H1 (cell line): ENCODE results near the gene TMEM59L. TPM values are rescaled to one million over a fixed set of nuclear protein-coding genes. Genes with fewer than 3 reads are reported as not detected.

Experiments used
- CTCF ChIA-PET: fragments of 300-600 bp; sonication (Branson Sonifier 250); formaldehyde crosslinking; loops from one replicate; lab custom pipeline; 2021; ENCODE audit not compliant: partially characterized antibody; lab: Charles Lee
- POLR2A ChIA-PET: fragments of 300-600 bp; sonication (Branson Sonifier 250); formaldehyde crosslinking; loops from one replicate; lab custom pipeline; 2021; ENCODE audit warnings: inconsistent platforms; ENCODE audit not compliant: partially characterized antibody; lab: Charles Lee
- DNase-seq, 2 experiments: peaks; one replicate each; pipeline versions ENCODE4 v3.0.0 to v3.0.0-alpha.2; 2010 to 2022; ENCODE audit warnings: low spot score in 2 of 2, low read depth in 1 of 2, mixed read lengths in 1 of 2
- FAIRE-seq: peaks from 2 replicates; lab custom pipeline; 2011; peaks lifted over from hg19 to GRCh38; lab: Jason Lieb, UNC
- H2AFZ ChIP-seq: 2 replicates; pipeline ENCODE4 v1.8.1; 2012; ENCODE audit warnings: low read length, inconsistent platforms
- H2AK5ac ChIP-seq: 2 replicates; pipeline ENCODE4 v1.6.1; 2013; ENCODE audit warnings: low read depth, low read length
- H2BK120ac ChIP-seq: replicated peaks from 2 replicates; pipeline ENCODE3; 2013; ENCODE audit warnings: low read depth, low read length, inconsistent platforms
- H2BK12ac ChIP-seq: 2 replicates; pipeline ENCODE4 v1.6.1; 2013; ENCODE audit warnings: low read depth, low read length
- H2BK15ac ChIP-seq: 2 replicates; pipeline ENCODE4 v1.6.1; 2013; ENCODE audit warnings: low read length
- H2BK20ac ChIP-seq: 2 replicates; pipeline ENCODE4 v1.6.1; 2013; ENCODE audit warnings: low read length
- H2BK5ac ChIP-seq: 2 replicates; pipeline ENCODE4 v1.6.1; 2013; ENCODE audit warnings: low read depth, low read length
- H3K14ac ChIP-seq: 2 replicates; pipeline ENCODE4 v1.6.1; 2013; ENCODE audit warnings: inconsistent platforms; ENCODE audit not compliant: insufficient read length
- H3K18ac ChIP-seq: 2 replicates; pipeline ENCODE4 v1.6.1; 2013; ENCODE audit warnings: low read length; ENCODE audit errors: extremely low read depth
- H3K23ac ChIP-seq: 2 replicates; pipeline ENCODE4 v1.6.1; 2013; ENCODE audit warnings: inconsistent platforms; ENCODE audit not compliant: insufficient read length
- H3K23me2 ChIP-seq: 2 replicates; pipeline ENCODE4 v1.6.1; 2013; ENCODE audit warnings: low read depth, low read length
- H3K27ac ChIP-seq: 2 replicates; pipeline ENCODE4 v1.6.1; 2011; ENCODE audit warnings: low read depth, low read length, inconsistent platforms
- H3K27me3 ChIP-seq, 4 experiments: replicated peaks in 1 of 4; 1 replicate in 1 of 4; 2 replicates in 3 of 4; pipeline versions ENCODE4 v1.6.1 to v1.8.1; 2011 to 2013; ENCODE audit warnings: low read length in 3 of 4, mild to moderate bottlenecking in 3 of 4, inconsistent platforms in 2 of 4, mixed read lengths in 2 of 4, moderate library complexity in 1 of 4; ENCODE audit not compliant: control insufficient read depth in 3 of 4, insufficient read depth in 3 of 4; ENCODE audit errors: extremely low read depth in 1 of 4
- H3K36me3 ChIP-seq, 4 experiments: 2 replicates each; pipeline versions ENCODE4 v1.6.1 to v1.8.1; 2011 to 2013; ENCODE audit warnings: mild to moderate bottlenecking in 4 of 4, low read length in 3 of 4, moderate library complexity in 2 of 4, control low read depth in 1 of 4, inconsistent platforms in 1 of 4; ENCODE audit not compliant: insufficient read depth in 4 of 4, control insufficient read depth in 2 of 4
- H3K4ac ChIP-seq: replicated peaks from 2 replicates; pipeline ENCODE3; 2013; ENCODE audit warnings: low read length, low read depth, mixed read lengths, inconsistent platforms; ENCODE audit not compliant: insufficient read length
- H3K4me1 ChIP-seq, 4 experiments: replicated peaks in 1 of 4; 1 replicate in 1 of 4; 2 replicates in 3 of 4; pipeline versions ENCODE4 v1.6.1 to v1.8.1; 2011 to 2013; ENCODE audit warnings: low read length in 3 of 4, inconsistent platforms in 2 of 4, mixed read lengths in 1 of 4; ENCODE audit not compliant: insufficient read depth in 4 of 4, control insufficient read depth in 3 of 4
- H3K4me2 ChIP-seq, 2 experiments: 2 replicates each; pipeline versions ENCODE4 v1.6.1 to v1.8.1; 2011 to 2013; ENCODE audit warnings: low read depth in 2 of 2, low read length in 2 of 2, control low read depth in 1 of 2, inconsistent platforms in 1 of 2, mild to moderate bottlenecking in 1 of 2; ENCODE audit not compliant: insufficient read depth in 1 of 2
- H3K4me3 ChIP-seq, 4 experiments: fragments of 200-600, 300-600 bp in 1 of 4; sonication (generic), shearing (Covaris generic), sonication (Bioruptor Twin) in 1 of 4; 2 replicates each; pipeline versions ENCODE4 v1.5.1 to v1.8.1; 2011 to 2016; ENCODE audit warnings: low read length in 4 of 4, low read depth in 3 of 4, control low read depth in 2 of 4, inconsistent platforms in 2 of 4, mild to moderate bottlenecking in 2 of 4, mixed read lengths in 1 of 4, moderate library complexity in 1 of 4; ENCODE audit not compliant: insufficient read depth in 2 of 4; ENCODE audit errors: extremely low read depth in 1 of 4
- H3K56ac ChIP-seq: replicated peaks from 2 replicates; pipeline ENCODE3; 2013; ENCODE audit warnings: low read depth, mild to moderate bottlenecking, mixed read lengths, low read length, inconsistent platforms; ENCODE audit not compliant: insufficient read length
- H3K79me1 ChIP-seq: 2 replicates; pipeline ENCODE4 v1.6.1; 2013; ENCODE audit warnings: low read depth, low read length, control low read depth
- H3K79me2 ChIP-seq, 2 experiments: 2 replicates each; pipeline versions ENCODE4 v1.6.1 to v1.8.1; 2012 to 2013; ENCODE audit warnings: low read length in 2 of 2, mild to moderate bottlenecking in 2 of 2, inconsistent platforms in 1 of 2; ENCODE audit not compliant: insufficient read depth in 2 of 2, control insufficient read depth in 1 of 2
- H3K9ac ChIP-seq, 4 experiments: replicated peaks in 1 of 4; 1 replicate in 1 of 4; 2 replicates in 3 of 4; pipeline versions ENCODE4 v1.6.1 to v1.8.1; 2011 to 2013; ENCODE audit warnings: low read depth in 3 of 4, low read length in 3 of 4, control low read depth in 2 of 4, mild to moderate bottlenecking in 2 of 4, moderate library complexity in 2 of 4, inconsistent platforms in 1 of 4; ENCODE audit errors: extremely low read depth in 1 of 4
- H3K9me3 ChIP-seq, 2 experiments: 2 replicates each; pipeline versions ENCODE4 v1.6.1 to v1.8.1; 2012 to 2013; ENCODE audit warnings: mild to moderate bottlenecking in 2 of 2, moderate library complexity in 2 of 2, control low read depth in 1 of 2, inconsistent platforms in 1 of 2, low read depth in 1 of 2, low read length in 1 of 2, mixed read lengths in 1 of 2; ENCODE audit not compliant: insufficient read depth in 2 of 2
- H4K20me1 ChIP-seq, 2 experiments: replicated peaks in 1 of 2; 2 replicates each; pipeline versions ENCODE3 to v1.8.1; 2011 to 2013; ENCODE audit warnings: inconsistent platforms in 2 of 2, low read length in 2 of 2, mild to moderate bottlenecking in 1 of 2; ENCODE audit not compliant: insufficient read depth in 2 of 2, control insufficient read depth in 1 of 2
- H4K5ac ChIP-seq: 2 replicates; pipeline ENCODE4 v1.6.1; 2013; ENCODE audit warnings: low read length, low read depth, mixed read lengths, inconsistent platforms; ENCODE audit not compliant: insufficient read length
- H4K8ac ChIP-seq: 2 replicates; pipeline ENCODE4 v1.8.0; 2013; ENCODE audit warnings: mild to moderate bottlenecking, moderate library complexity, low read length, inconsistent platforms; ENCODE audit not compliant: insufficient read depth; ENCODE audit errors: extremely low read depth
- H4K91ac ChIP-seq: replicated peaks from 2 replicates; pipeline ENCODE3; 2013; ENCODE audit warnings: low read length, mixed read lengths, inconsistent platforms; ENCODE audit not compliant: insufficient read length
- BRCA1 ChIP-seq: IDR thresholded peaks from 2 replicates; pipeline ENCODE4 v1.6.1; 2012; ENCODE audit warnings: low read depth, low read length, improper control_type of control experiment
- CBX8 ChIP-seq: fragments of 300-800, 300-1000 bp; sonication (generic); IDR thresholded peaks from 2 replicates; pipeline ENCODE4 v1.7.1; 2016; ENCODE audit warnings: low read depth, low read length, borderline replicate concordance
- CTBP2 ChIP-seq: IDR thresholded peaks from 2 replicates; pipeline ENCODE4 v1.7.0; 2011; ENCODE audit warnings: borderline replicate concordance, mild to moderate bottlenecking, moderate library complexity, mixed read lengths, low read length; ENCODE audit not compliant: insufficient read depth, insufficient read length
- FOSL1 ChIP-seq: IDR thresholded peaks from 2 replicates; pipeline ENCODE4 v1.6.1; 2011; ENCODE audit warnings: mild to moderate bottlenecking, low read depth, low read length, moderate library complexity; ENCODE audit not compliant: insufficient read depth
- GABPA ChIP-seq: IDR thresholded peaks from 2 replicates; pipeline ENCODE4 v1.6.1; 2011; ENCODE audit warnings: mild to moderate bottlenecking, low read length, moderate library complexity, borderline replicate concordance; ENCODE audit not compliant: insufficient read depth
- RBBP5 ChIP-seq: IDR thresholded peaks from 2 replicates; pipeline ENCODE4 v1.7.1; 2012; ENCODE audit warnings: low read depth, mild to moderate bottlenecking, inconsistent platforms, low read length, moderate library complexity, borderline replicate concordance
- SIN3A ChIP-seq, 2 experiments: IDR thresholded peaks in 1 of 2; conservative IDR thresholded peaks in 1 of 2; 2 replicates each; pipeline ENCODE4 v1.6.1; 2011 to 2012; ENCODE audit warnings: low read length in 2 of 2, improper control_type of control experiment in 1 of 2, low read depth in 1 of 2, mild to moderate bottlenecking in 1 of 2
- SIRT6 ChIP-seq: IDR thresholded peaks from one replicate; pipeline ENCODE4 v1.7.1; 2012; ENCODE audit warnings: low read length, inconsistent platforms
- ZNF274 ChIP-seq: IDR thresholded peaks from 2 replicates; pipeline ENCODE4 v1.7.0; 2012; ENCODE audit warnings: low read length, borderline replicate concordance; ENCODE audit errors: extremely low read depth
- WGBS, 2 experiments: shearing (Covaris generic) in 1 of 2; methylation state at CpG; one replicate each; pipeline versions ENCODE4 v1.1.6 to v1.1.7; 2013 to 2015; ENCODE audit warnings: low lambda C conversion rate in 2 of 2, mixed read lengths in 2 of 2, inconsistent platforms in 1 of 2, low coverage in 1 of 2, missing lambda C conversion rate in 1 of 2; ENCODE audit not compliant: insufficient replicate concordance in 2 of 2, insufficient coverage in 1 of 2, insufficient read length in 1 of 2; ENCODE audit errors: extremely low coverage in 1 of 2, missing lambda C conversion rate in 1 of 2; 5-methylcytosine and 5-hydroxymethylcytosine counted together
- polyA plus RNA-seq, 7 experiments: library from polyadenylated mRNA; depleted of rRNA in 3 of 7; stranded (reverse) in 5 of 7; unstranded in 2 of 7; fragments of >200 nt in 5 of 7; fragments of 200-250 nt in 2 of 7; gene quantifications; 1 replicate in 5 of 7; 2 replicates in 1 of 7; 4 replicates in 1 of 7; pipeline versions ENCODE4 v1.2.1 to v1.2.3, GENCODE V29; 2011 to 2013; ENCODE audit warnings: missing spikeins in 2 of 7, mixed read lengths in 2 of 7
- total RNA-seq: library from RNA; stranded (reverse); fragmentation: NEBNext Ultra II Directional; extraction: Animal tissue kit (Norgen Biotek cat#: 25700); gene quantifications from 2 replicates; pipeline ENCODE4 v1.2.1, GENCODE V29; 2021
- TF ChIP-seq, protein P1 (sequence below): IDR thresholded peaks from 2 replicates; pipeline ENCODE4 v1.6.1; 2011; ENCODE audit warnings: low read length, improper control_type of control experiment

TMEM59L gene
- total and polyA plus RNA-seq, 2 of the 8 experiments (the other 6 are each of a cell fraction or from before 2014, with no cell fraction given) = 4.0 to 12.2 TPM

- no peak overlapping the region for H3K27ac ChIP-seq
- TF ChIP-seq, protein P1, sequence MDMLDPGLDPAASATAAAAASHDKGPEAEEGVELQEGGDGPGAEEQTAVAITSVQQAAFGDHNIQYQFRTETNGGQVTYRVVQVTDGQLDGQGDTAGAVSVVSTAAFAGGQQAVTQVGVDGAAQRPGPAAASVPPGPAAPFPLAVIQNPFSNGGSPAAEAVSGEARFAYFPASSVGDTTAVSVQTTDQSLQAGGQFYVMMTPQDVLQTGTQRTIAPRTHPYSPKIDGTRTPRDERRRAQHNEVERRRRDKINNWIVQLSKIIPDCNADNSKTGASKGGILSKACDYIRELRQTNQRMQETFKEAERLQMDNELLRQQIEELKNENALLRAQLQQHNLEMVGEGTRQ = no peak
- TF ChIP-seq BRCA1 (no peak), FOSL1 (no peak), CBX8 (no peak), SIRT6 (no peak), RBBP5 (no peak), GABPA (no peak), SIN3A (conservative IDR thresholded peaks at IDR 0.05 in 1 of 2, IDR thresholded peaks at IDR 0.05 in 1 of 2; ENCODE audit: low read depth in 1 of 2, low read length in 2 of 2) (no peak), ZNF274 (no peak), CTBP2 (no peak)
These were observed 46.8 kb downstream of the TMEM59L start for GRCh38 chr19:18659281-18660050.

More at GRCh38 chr19:18659281-18660050, 46.8 kb downstream of the TMEM59L start:
- H3K4me3 ChIP-seq = no peak overlapping the region
- H2BK120ac ChIP-seq = no peak overlapping the region
- H3K23ac ChIP-seq = no peak overlapping the region
- H3K79me1 ChIP-seq = peaks cover 3% of the 10 kb centered on the region; the same call in 1 of the 2 replicates
- H2BK5ac ChIP-seq = no peak overlapping the region
- no peak overlapping the region for H3K4me2 ChIP-seq
- H3K79me2 ChIP-seq = no peaks in the 10 kb centered on the region; a peak in 1 of 4 replicates
- no peak overlapping the region for H3K18ac ChIP-seq
- H2AFZ ChIP-seq = no peak overlapping the region
- 80% methylated on average over 30 of the region's 30 CpGs; no CpG with 5 or more reads in 1 of the 2 experiments for WGBS, 2 experiments
- no peak overlapping the region for H2BK15ac ChIP-seq
- no peak overlapping the region for H2BK12ac ChIP-seq
- H3K27me3 ChIP-seq = peaks cover 0 to 4% (median 0%) of the 10 kb centered on the region in 4 experiments; a peak in 1 of 7 replicates
- peaks cover under 1% of the 10 kb centered on the region; the same call in 1 of the 2 replicates for H3K23me2 ChIP-seq
- H3K4me1 ChIP-seq = peaks cover 0 to 12% (median 6%) of the 10 kb centered on the region in 4 experiments; a peak in 5 of 7 replicates
- H3K4ac ChIP-seq = no peak overlapping the region
- FAIRE-seq (no peak), DNase-seq (no peak)
- no peaks in the 10 kb centered on the region for H3K36me3 ChIP-seq
- no peak overlapping the region for H4K5ac ChIP-seq
- H4K8ac ChIP-seq = peak overlapping the region; percentile 72; the same call in 1 of the 2 replicates
- H2AK5ac ChIP-seq = no peak overlapping the region
- CTCF ChIA-PET = interaction anchor here (1.2 to 1.7 kb wide), 2 partner anchors 17 to 55 kb away, joined by 3 to 4 read pairs; no protein-coding TSS in a partner anchor
- H4K20me1 ChIP-seq = peaks cover 9 to 21% of the 10 kb centered on the region in 2 experiments
- H3K9ac ChIP-seq = no peak overlapping the region
- no peaks in the 10 kb centered on the region for H3K9me3 ChIP-seq
- POLR2A ChIA-PET = no interaction called here
- no peak overlapping the region for H3K14ac ChIP-seq
- H2BK20ac ChIP-seq = no peak overlapping the region
- H3K56ac ChIP-seq = no peak overlapping the region
- H4K91ac ChIP-seq = no peak overlapping the region
